SK-N-SH treated with all-trans-retinoic acid at 6 μM for 48 hours (cell line): ENCODE measurements around the gene MMP11.

ENCODE experiments used
- ATAC-seq: fragments of 200-7000 bp; cut with Tn5 transposase; 3 replicates; pipeline ENCODE4 v1.9.1; 2020; ENCODE audit warnings: mild to moderate bottlenecking, moderate library complexity
- ARNTL ChIP-seq: fragments of 450-650 bp; formaldehyde crosslinking; IDR thresholded peaks from 2 replicates; pipeline ENCODE4 v1.5.0; 2020; ENCODE audit warnings: low read depth, mild to moderate bottlenecking, moderate library complexity, borderline replicate concordance
- BACH2 ChIP-seq: fragments of 250-450 bp; sonication (Bioruptor Pico); IDR thresholded peaks from 2 replicates; pipeline ENCODE4 v1.9.0; 2021; ENCODE audit warnings: mild to moderate bottlenecking, borderline replicate concordance
- CREB5 ChIP-seq: fragments of 250-450 bp; sonication (Bioruptor Pico); IDR thresholded peaks from 2 replicates; pipeline ENCODE4 v1.5.1; 2020; ENCODE audit warnings: low read depth, mild to moderate bottlenecking, moderate library complexity
- CSDC2 ChIP-seq: fragments of 250-450 bp; sonication (Bioruptor Pico); IDR thresholded peaks from 2 replicates; pipeline ENCODE4 v1.5.0; 2020; ENCODE audit warnings: mild to moderate bottlenecking, moderate library complexity
- CSRNP3 ChIP-seq: fragments of 250-450 bp; sonication (Bioruptor Pico); IDR thresholded peaks from 2 replicates; pipeline ENCODE4 v1.5.1; 2021; ENCODE audit warnings: mild to moderate bottlenecking, moderate library complexity
- ESRRG ChIP-seq: fragments of 250-450 bp; sonication (Bioruptor Pico); IDR thresholded peaks from 2 replicates; pipeline ENCODE4 v1.6.1; 2021; ENCODE audit warnings: mild to moderate bottlenecking
- GLIS3 ChIP-seq: fragments of 250-450 bp; sonication (Bioruptor Pico); IDR thresholded peaks from 2 replicates; pipeline ENCODE4 v1.5.0; 2020; ENCODE audit warnings: mild to moderate bottlenecking, moderate library complexity
- ISL1 ChIP-seq: fragments of 250-450 bp; sonication (Bioruptor Pico); IDR thresholded peaks from 2 replicates; pipeline ENCODE4 v2.1.2; 2022; ENCODE audit warnings: mild to moderate bottlenecking, moderate library complexity
- OSR1 ChIP-seq: fragments of 250-450 bp; sonication (Bioruptor Pico); IDR thresholded peaks from 2 replicates; pipeline ENCODE4 v1.8.0; 2022; ENCODE audit warnings: moderate library complexity, mild to moderate bottlenecking, inconsistent platforms
- PATZ1 ChIP-seq: fragments of 250-450 bp; sonication (Bioruptor Pico); IDR thresholded peaks from 2 replicates; pipeline ENCODE4 v1.8.0; 2020; ENCODE audit warnings: mild to moderate bottlenecking, moderate library complexity, borderline replicate concordance
- POU6F1 ChIP-seq: fragments of 250-450 bp; sonication (Bioruptor Pico); IDR thresholded peaks from 2 replicates; pipeline ENCODE4 v1.8.0; 2021; ENCODE audit warnings: low read depth, mild to moderate bottlenecking, moderate library complexity, borderline replicate concordance
- PPARA ChIP-seq: fragments of 250-450 bp; sonication (Bioruptor Pico); IDR thresholded peaks from 2 replicates; pipeline ENCODE4 v1.5.0; 2020; ENCODE audit warnings: mild to moderate bottlenecking, borderline replicate concordance
- RARB ChIP-seq: fragments of 250-450 bp; sonication (Bioruptor Pico); IDR thresholded peaks from 2 replicates; pipeline ENCODE4 v1.8.0; 2021; ENCODE audit warnings: mild to moderate bottlenecking, moderate library complexity
- TCF4 ChIP-seq: fragments of 250-450 bp; sonication (Bioruptor Pico); IDR thresholded peaks from 2 replicates; pipeline ENCODE4 v1.8.0; 2021; ENCODE audit warnings: mild to moderate bottlenecking, moderate library complexity, borderline replicate concordance
- TOX ChIP-seq: fragments of 250-450 bp; sonication (Bioruptor Pico); IDR thresholded peaks from 2 replicates; pipeline ENCODE4 v1.8.0; 2021; ENCODE audit warnings: mild to moderate bottlenecking, moderate library complexity, borderline replicate concordance
- TSHZ2 ChIP-seq: fragments of 250-450 bp; sonication (Bioruptor Pico); IDR thresholded peaks from 2 replicates; pipeline ENCODE4 v1.5.0; 2020; ENCODE audit warnings: mild to moderate bottlenecking, moderate library complexity
- ZC3H10 ChIP-seq: fragments of 250-450 bp; sonication (Bioruptor Pico); IDR thresholded peaks from 2 replicates; pipeline ENCODE4 v1.5.1; 2021; ENCODE audit warnings: mild to moderate bottlenecking, moderate library complexity
- ZFP3 ChIP-seq: fragments of 250-450 bp; sonication (Bioruptor Pico); IDR thresholded peaks from 2 replicates; pipeline ENCODE4 v1.5.0; 2020; ENCODE audit warnings: mild to moderate bottlenecking, moderate library complexity
- ZFP30 ChIP-seq: fragments of 450-650 bp; formaldehyde crosslinking; IDR thresholded peaks from 2 replicates; pipeline ENCODE4 v1.5.0; 2022; ENCODE audit warnings: mild to moderate bottlenecking, moderate library complexity
- ZNF565 ChIP-seq: fragments of 450-650 bp; formaldehyde crosslinking; conservative IDR thresholded peaks from 2 replicates; pipeline ENCODE4 v1.5.0; 2020; ENCODE audit warnings: low read depth, mild to moderate bottlenecking, moderate library complexity
- ZNF70 ChIP-seq: fragments of 450-650 bp; formaldehyde crosslinking; IDR thresholded peaks from 2 replicates; pipeline ENCODE4 v1.5.0; 2020; ENCODE audit warnings: mild to moderate bottlenecking, moderate library complexity
- ZNF8 ChIP-seq: fragments of 450-650 bp; formaldehyde crosslinking; IDR thresholded peaks from 2 replicates; pipeline ENCODE4 v1.5.0; 2020; ENCODE audit warnings: mild to moderate bottlenecking, moderate library complexity

Gene MMP11

GRCh38 chr22:23752090-23752691 lies 20.5 kb upstream of the MMP11 start:
- no peak for ATAC-seq
- TF ChIP-seq ZNF8, result no peak
- no peak for TF ChIP-seq TSHZ2
- no peak for TF ChIP-seq ZNF565 (CRISPR knock-in tag)
- TF ChIP-seq CSRNP3 (CRISPR knock-in tag), result no peak
- no peak for TF ChIP-seq ESRRG (CRISPR knock-in tag)
- no peak for TF ChIP-seq RARB
- TF ChIP-seq ZNF70, result no peak
- TF ChIP-seq PATZ1 (CRISPR knock-in tag), result no peak
- TF ChIP-seq ZC3H10 (CRISPR knock-in tag), result no peak
- no peak for TF ChIP-seq ZFP30 (CRISPR knock-in tag)
- no peak for TF ChIP-seq TCF4 (CRISPR knock-in tag)
- no peak for TF ChIP-seq ISL1 (CRISPR knock-in tag)
- TF ChIP-seq OSR1 (CRISPR knock-in tag), result no peak
- TF ChIP-seq CSDC2, result no peak
- TF ChIP-seq POU6F1, result no peak
- no peak for TF ChIP-seq GLIS3 (CRISPR knock-in tag)
- TF ChIP-seq TOX (CRISPR knock-in tag), result no peak

GRCh38 chr22:23752750-23753149 lies 19.9 kb upstream of the MMP11 start:
- no peak for ATAC-seq
- TF ChIP-seq POU6F1, result no peak
- TF ChIP-seq ZFP30 (CRISPR knock-in tag), result no peak
- TF ChIP-seq ISL1 (CRISPR knock-in tag), result no peak
- no peak for TF ChIP-seq ZFP3
- no peak for TF ChIP-seq ZNF565 (CRISPR knock-in tag)
- no peak for TF ChIP-seq ESRRG (CRISPR knock-in tag)
- TF ChIP-seq PATZ1 (CRISPR knock-in tag), result no peak
- no peak for TF ChIP-seq CSDC2

- ATAC-seq, result no peak
- TF ChIP-seq TOX (CRISPR knock-in tag) (no peak), ZFP30 (CRISPR knock-in tag) (no peak), ZNF8 (no peak), GLIS3 (CRISPR knock-in tag) (no peak), CREB5 (no peak), ZNF70 (no peak), PPARA (CRISPR knock-in tag) (no peak), TCF4 (CRISPR knock-in tag) (no peak), BACH2 (CRISPR knock-in tag) (no peak), ZNF565 (CRISPR knock-in tag) (no peak), ARNTL (CRISPR knock-in tag) (no peak), ESRRG (CRISPR knock-in tag) (no peak), RARB (no peak), ISL1 (CRISPR knock-in tag) (no peak)
Measured at GRCh38 chr22:23753385-23753784, 19.3 kb upstream of the MMP11 start.
